ENCODE data around the gene OSBPL10. TPM values are rescaled to one million over a fixed set of nuclear protein-coding genes. Genes with fewer than 3 reads are reported as not detected.

Gene OSBPL10
- total RNA-seq, 2 donors from 2014 or later = 23.8 to 33.6 TPM

DNA sequence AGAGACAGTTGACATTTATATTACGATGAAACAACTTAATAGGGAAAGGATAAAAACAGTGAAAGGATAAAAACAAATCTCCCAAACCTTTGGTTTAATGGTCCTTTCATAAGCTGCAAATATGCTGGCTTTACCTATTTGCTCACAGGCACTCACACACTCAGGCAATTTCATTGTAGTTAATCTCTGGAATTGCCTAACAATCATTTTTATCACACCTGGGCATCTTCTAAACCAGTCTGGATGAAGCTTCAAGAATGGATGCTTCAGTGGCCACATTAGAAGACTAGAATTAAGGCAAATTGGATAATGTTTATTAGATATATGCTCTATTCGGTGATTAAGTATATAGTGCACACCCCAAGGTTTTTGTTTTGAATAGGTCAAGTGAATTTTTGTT, 13.5 kb downstream of the OSBPL10 start:
- Histone ChIP-seq H3K36me3 (ENCODE audit: control insufficient read depth, insufficient read depth, low read length) (no peaks in the 10 kb centered on the region), H3K27ac (ENCODE audit: low read depth, low read length) (no peak overlapping the region), H3K9ac (ENCODE audit: extremely low read depth, low read length, poor library complexity, severe bottlenecking) (no peak overlapping the region), H3K4me1 (ENCODE audit: control insufficient read depth, insufficient read depth, low read length) (peaks cover 2% of the 10 kb centered on the region), H3K27me3 (ENCODE audit: control insufficient read depth, insufficient read depth, low read length, poor library complexity, severe bottlenecking) (no peaks in the 10 kb centered on the region), H3K4me3 (ENCODE audit: low read length) (no peak overlapping the region), H3K9me3 (ENCODE audit: control insufficient read depth, low read length) (no peaks in the 10 kb centered on the region)
- TF ChIP-seq, protein P1, sequence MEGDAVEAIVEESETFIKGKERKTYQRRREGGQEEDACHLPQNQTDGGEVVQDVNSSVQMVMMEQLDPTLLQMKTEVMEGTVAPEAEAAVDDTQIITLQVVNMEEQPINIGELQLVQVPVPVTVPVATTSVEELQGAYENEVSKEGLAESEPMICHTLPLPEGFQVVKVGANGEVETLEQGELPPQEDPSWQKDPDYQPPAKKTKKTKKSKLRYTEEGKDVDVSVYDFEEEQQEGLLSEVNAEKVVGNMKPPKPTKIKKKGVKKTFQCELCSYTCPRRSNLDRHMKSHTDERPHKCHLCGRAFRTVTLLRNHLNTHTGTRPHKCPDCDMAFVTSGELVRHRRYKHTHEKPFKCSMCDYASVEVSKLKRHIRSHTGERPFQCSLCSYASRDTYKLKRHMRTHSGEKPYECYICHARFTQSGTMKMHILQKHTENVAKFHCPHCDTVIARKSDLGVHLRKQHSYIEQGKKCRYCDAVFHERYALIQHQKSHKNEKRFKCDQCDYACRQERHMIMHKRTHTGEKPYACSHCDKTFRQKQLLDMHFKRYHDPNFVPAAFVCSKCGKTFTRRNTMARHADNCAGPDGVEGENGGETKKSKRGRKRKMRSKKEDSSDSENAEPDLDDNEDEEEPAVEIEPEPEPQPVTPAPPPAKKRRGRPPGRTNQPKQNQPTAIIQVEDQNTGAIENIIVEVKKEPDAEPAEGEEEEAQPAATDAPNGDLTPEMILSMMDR (conservative IDR thresholded peaks at IDR 0.05) = no peak
- Mint-ChIP-seq H3K27me3 (ENCODE audit: insufficient read depth) (no peaks in the 10 kb centered on the region), H3K36me3 (ENCODE audit: low read depth) (no peaks in the 10 kb centered on the region), H3K9me3 (no peaks in the 10 kb centered on the region), H3K4me1 (peaks cover 27% of the 10 kb centered on the region), H3K4me3 (no peak overlapping the region), H3K27ac (no peak overlapping the region)
- WGBS, 2 experiments (ENCODE audit: insufficient coverage in 1 of 2, insufficient read length in 1 of 2) = 94% methylated on average over 2 of the region's 2 CpGs; no CpG with 5 or more reads in 1 of the 2 experiments
- DNase-seq = no peak

DNA sequence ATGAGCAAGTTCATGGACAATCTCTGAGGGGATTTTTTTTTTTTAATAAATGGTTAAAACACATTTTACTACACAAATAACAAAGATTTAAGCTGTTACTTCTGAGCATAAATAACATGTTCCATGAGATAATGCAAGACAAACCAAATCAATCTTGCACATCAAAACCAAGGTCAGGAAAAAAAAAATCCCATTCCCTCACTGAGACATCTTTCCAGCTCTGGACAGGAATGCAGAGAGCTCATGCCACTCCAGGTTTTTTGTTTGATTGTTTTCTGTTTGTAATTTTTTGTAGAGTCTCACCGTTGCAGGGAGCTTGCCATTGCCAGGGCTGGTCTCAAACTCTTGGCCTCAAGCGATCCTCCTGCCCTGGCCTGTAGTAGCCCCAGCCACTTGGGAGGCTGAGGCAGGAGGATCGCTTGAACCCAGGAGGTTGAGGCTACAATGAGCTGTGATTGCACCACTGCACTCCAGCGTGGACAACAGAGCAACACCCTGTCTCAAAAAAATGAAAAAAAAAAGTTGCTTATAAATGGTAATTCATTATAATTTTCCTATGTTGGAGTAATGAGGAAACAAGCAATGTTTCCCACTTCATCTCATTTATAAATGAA, 14.0 kb downstream of the OSBPL10 start:
- Mint-ChIP-seq H3K27me3 (ENCODE audit: insufficient read depth) (no peaks in the 10 kb centered on the region), H3K4me1 (peaks cover 27% of the 10 kb centered on the region), H3K27ac (no peak overlapping the region), H3K36me3 (ENCODE audit: low read depth) (no peaks in the 10 kb centered on the region), H3K9me3 (no peaks in the 10 kb centered on the region), H3K4me3 (no peak overlapping the region)
- Histone ChIP-seq H3K27me3 (ENCODE audit: control insufficient read depth, insufficient read depth, low read length, poor library complexity, severe bottlenecking) (no peaks in the 10 kb centered on the region), H3K27ac (ENCODE audit: low read depth, low read length) (no peak overlapping the region), H3K4me1 (ENCODE audit: control insufficient read depth, insufficient read depth, low read length) (peaks cover 2% of the 10 kb centered on the region), H3K9ac (ENCODE audit: extremely low read depth, low read length, poor library complexity, severe bottlenecking) (no peak overlapping the region), H3K36me3 (ENCODE audit: control insufficient read depth, insufficient read depth, low read length) (no peaks in the 10 kb centered on the region), H3K4me3 (ENCODE audit: low read length) (no peak overlapping the region), H3K9me3 (ENCODE audit: control insufficient read depth, low read length) (no peaks in the 10 kb centered on the region)
- DNase-seq = no peak
- TF ChIP-seq, protein P1 (conservative IDR thresholded peaks at IDR 0.05) = no peak
- 96 to 100% methylated on average over 1 to 4 of the region's 4 CpGs for WGBS, 2 experiments (ENCODE audit: insufficient coverage in 1 of 2, insufficient read length in 1 of 2)

DNA sequence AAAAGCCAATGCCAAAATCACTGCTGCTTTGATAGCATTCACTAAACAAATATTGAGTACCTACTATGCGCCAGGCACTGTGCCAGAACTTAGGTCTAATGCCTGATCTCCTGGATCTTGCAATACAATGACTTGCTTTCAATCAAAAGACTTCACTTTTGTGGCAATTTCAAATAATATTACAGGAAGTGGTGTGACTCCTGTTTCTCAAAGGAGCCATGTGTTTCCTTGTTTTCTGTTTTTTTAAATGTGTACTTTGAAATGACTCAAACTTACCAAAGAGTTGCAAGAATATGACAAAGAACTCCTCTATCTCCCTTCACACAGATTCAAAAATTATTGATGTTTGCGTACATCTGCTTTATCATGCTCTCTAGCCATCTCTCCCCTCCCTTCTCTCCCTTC, 18.3 kb downstream of the OSBPL10 start:
- Histone ChIP-seq H3K9me3 (ENCODE audit: control insufficient read depth, low read length) (no peaks in the 10 kb centered on the region), H3K4me3 (ENCODE audit: low read length) (no peak overlapping the region), H3K36me3 (ENCODE audit: control insufficient read depth, insufficient read depth, low read length) (no peaks in the 10 kb centered on the region), H3K27ac (ENCODE audit: low read depth, low read length) (no peak overlapping the region), H3K27me3 (ENCODE audit: control insufficient read depth, insufficient read depth, low read length, poor library complexity, severe bottlenecking) (no peaks in the 10 kb centered on the region), H3K4me1 (ENCODE audit: control insufficient read depth, insufficient read depth, low read length) (peaks cover 22% of the 10 kb centered on the region), H3K9ac (ENCODE audit: extremely low read depth, low read length, poor library complexity, severe bottlenecking) (no peak overlapping the region)
- peaks cover 32% of the 10 kb centered on the region for H3K4me1 Mint-ChIP-seq
- no peaks in the 10 kb centered on the region for H3K9me3 Mint-ChIP-seq
- DNase-seq = no peak
- TF ChIP-seq, protein P1 (conservative IDR thresholded peaks at IDR 0.05) = no peak
- no peaks in the 10 kb centered on the region for H3K36me3 Mint-ChIP-seq (ENCODE audit: low read depth)
- no peak overlapping the region for H3K27ac Mint-ChIP-seq
- no peak overlapping the region for H3K4me3 Mint-ChIP-seq
- no peaks in the 10 kb centered on the region for H3K27me3 Mint-ChIP-seq (ENCODE audit: insufficient read depth)
- 95 to 100% methylated on average over 2 of the region's 2 CpGs for WGBS, 2 experiments (ENCODE audit: insufficient coverage in 1 of 2, insufficient read length in 1 of 2)
